T-helper 2 cell treated with Interferon-gamma antibody and Interleukin-4, amounts not matched to agents 100 ng/mL and 5 ng/mL, for 36 hours (primary cell): ENCODE measurements around the gene CFAP77. TPM values are rescaled to one million over a fixed set of nuclear protein-coding genes. Genes with fewer than 3 reads are reported as not detected.
"Not testable (repeated sequence)": the region's sequence is repeated elsewhere in the genome, so short reads cannot be mapped to it uniquely, and the experiment has no call there.

ENCODE experiments used
- intact Hi-C: fragments of 100-400 bp; cut with micrococcal nuclease; formaldehyde crosslinking; loops from one replicate; pipeline ENCODE4 v1.15.1; 2023
- total RNA-seq: library from RNA; stranded (reverse); gene quantifications from 2 replicates; pipeline ENCODE4 v1.2.3, GENCODE V29; 2022

The CFAP77 gene
- total RNA-seq, 1 donor from 2014 or later, result not detected

DNA sequence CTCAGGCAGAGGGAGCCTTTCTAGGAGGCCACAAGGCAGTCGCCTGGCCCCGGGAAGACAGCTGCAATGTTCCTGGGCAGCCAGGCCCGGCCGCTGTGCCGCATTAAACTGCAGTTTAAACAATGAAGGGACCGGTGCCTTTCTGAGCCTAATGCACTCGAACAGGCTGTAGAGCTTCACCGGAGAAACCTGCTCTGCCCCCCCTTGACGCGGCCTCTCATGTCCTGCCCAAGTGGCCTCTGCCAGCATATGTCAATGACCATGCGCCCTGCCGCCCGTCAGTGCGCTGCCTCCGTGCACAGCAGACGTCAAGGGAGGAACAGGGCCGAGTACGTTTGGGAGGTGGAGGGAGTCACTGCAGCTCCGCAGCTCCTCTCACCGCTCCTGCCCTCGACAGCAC is 133.9 kb downstream of the CFAP77 start:
- intact Hi-C loops, result no loop called here

DNA sequence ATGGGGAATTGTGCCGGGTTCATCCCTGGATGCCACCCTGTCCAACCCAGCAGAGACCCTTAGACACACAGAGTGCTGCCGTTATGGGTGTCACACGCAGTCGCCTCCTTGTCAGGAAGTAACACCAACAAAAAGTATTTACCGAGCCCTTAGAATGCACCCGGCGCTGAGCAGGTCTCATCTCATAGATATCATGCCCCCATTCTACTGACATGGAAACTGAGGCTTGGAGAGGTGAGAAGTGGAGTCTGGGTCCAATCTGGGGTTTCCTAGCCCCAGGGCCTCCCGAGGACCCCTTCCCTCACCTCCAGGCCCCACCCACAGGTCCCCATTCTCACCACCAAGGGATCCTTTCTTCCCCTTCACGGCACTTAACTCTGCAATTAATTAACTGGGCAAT is 135.6 kb downstream of the CFAP77 start:
- intact Hi-C loops, result no loop called here

DNA sequence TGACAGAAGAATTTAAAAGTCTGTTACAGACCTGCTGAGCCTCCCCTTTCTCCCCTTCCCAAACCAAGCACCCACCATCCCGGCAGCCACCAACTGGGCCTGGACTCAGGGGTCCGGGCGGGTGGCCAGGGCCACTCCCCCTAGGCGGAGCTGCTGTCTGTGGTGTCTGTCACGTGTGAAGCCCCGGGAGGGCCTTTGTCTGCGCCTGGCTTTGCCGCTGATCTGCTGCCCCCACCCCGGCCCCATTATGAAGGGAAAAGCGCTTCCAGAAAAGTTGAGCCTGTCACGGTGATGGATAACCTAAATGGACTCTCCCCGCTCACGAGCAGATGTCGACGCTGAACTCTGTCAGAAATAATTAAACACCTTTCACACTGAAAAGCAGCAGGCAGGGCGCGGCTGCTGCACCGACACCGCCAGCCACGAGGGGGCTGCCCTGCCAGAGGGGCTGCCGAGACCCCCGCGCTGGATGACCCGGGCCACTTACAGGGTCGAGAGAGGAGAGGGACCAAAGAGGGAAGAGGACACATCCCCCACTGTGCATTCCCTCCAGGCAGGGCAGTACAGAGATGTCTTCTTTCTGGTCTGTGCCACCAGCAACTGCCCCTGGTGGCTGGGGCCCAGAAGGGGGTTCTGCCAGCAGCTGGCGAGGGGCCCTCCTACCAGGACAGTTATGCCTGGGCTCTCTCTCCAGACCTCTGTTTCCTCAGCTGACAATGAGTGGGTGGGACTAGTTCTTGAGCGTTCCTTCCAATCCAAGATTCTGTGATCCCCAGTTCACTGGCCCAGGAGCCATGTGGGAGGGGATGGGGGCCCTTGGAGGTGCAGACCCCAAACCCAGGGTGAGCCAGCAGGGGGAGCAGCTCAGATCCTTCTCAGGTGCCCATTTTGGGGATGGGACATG is 136.4 kb downstream of the CFAP77 start:
- intact Hi-C loops, result no loop called here

DNA sequence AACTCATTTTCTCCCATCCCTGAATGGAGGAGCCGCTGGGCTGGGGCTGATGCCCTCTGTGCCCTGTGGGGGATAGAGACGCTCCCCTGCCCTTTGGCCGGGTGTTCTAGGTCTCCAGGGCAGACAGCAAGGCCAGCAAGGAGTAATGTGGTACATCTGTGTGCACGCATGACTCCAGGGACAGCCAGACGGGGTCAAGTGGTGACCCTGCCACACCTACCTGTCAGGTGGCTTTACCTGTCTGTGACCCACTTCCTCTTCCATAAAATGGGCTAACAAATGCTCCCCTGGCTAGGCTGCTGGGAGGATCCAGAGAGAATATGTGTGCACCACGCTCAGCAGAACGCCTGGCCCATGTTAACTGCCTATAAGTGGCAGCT is 137.0 kb downstream of the CFAP77 start:
- intact Hi-C loops, result no loop called here

DNA sequence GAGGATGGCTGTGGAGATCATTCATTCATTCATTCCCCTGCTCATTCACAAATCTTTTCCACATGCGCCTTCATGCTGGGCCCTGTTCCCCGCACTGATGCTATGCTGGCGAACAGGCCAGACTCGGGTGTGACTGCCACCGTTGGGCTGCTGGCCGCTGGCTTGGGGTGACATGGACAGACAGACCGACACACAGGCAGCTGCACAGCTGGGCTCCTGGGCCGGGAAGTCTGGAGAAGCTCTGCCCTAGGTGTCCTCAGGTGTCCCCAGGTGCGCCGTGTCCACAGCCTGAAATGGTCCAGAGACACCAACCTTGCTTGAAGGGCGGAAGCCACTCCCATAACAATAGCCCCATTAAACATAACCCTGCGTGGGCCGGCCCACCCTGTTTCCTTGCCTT is 137.4 kb downstream of the CFAP77 start:
- intact Hi-C loops, result no loop called here

DNA sequence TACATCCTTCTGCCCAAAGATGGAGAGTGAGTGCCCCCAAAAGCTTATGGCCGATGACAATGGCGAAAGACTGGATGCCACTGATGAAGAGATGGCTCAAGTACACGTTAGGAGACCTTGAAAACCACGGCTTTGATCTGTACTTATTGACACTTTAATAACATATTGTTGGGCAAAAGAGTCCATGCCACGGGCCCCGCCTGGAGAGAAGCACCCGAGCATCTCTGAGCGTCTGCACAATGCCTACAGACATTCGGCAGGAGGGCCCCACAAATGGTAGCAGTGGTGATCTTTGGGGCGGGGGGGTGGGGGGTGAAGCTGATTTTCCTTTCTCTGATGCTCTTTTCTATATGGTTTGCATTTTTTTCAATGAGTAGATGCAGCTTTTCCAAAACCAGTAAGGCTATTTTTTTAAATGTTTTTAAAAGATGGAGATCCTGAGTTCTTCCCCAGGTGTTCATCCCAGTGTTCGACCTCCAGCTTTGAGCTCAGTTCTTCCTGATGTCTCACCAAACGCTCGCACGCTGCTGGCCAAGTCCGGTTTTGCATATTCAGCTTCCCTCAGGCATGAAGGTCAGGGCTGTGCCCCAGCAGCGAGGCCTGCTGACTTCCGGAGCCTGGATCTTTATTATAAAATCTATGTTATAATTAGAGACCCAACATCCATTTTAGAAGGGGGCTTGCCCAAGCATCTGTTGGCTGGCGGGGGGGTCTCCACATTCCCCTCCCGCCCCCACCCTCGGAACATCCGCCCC is 138.1 kb downstream of the CFAP77 start:
- intact Hi-C loops, result no loop called here

DNA sequence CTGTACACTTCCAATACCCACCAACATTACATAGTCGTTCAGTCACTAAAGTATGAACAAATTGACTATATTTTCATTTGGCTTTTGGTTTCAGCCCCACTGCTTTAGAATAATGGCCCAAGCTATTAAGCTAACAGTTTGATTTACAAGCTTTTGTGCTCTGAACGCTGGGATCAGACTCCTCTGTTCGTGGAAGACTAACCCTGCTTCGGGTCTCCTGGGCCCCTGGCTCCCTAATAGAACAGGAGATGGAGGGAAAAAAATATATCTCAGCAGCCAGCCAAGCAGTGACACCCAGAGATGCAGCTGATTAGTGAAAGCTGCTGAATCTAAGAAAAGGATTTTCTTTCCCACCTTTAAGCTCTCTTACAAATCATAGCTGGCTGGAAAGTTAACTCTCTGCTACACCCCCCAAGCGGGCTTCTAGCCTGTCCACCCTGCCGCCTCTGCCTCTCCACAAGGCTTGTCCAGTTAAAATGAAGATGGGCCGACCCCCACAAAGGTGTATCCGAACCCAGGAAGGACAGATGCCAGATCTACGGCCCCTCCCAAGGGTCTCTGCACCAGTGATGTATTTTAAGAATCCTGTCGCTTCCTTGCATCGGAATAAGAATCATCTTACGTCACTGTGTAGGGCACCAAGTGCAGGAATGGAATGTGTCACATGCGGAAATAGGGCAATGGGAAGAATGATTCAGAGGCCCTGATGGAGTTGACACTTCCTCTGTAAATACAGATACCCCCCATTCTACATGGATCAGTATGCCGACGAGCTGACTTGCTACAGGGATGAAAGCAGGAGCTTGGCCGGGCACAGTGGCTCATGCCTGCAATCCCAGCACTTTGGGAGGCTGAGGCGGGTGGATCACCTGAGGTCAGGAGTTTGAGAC is 139.0 kb downstream of the CFAP77 start:
- intact Hi-C loops, result no loop called here

DNA sequence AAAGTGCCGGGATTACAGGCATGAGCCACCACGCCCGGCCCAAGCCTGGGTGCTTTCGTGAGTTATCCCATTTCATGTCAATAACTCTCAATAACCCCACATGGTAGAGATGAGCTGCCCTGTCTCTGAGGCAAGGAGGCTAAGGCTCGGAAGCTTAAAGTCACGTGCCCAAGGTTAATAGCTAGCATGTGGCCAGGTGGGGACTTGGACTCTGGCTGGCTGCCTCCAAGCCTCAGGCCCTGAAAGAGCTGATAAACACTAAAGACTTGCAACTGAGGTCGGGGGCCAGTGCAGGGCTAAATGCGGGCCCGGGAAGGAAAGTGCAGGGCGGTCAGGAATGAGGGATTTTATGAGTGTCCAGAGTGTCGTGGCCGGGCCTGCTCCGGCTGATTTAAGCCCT is 141.5 kb downstream of the CFAP77 start:
- intact Hi-C loops, result no loop called here

DNA sequence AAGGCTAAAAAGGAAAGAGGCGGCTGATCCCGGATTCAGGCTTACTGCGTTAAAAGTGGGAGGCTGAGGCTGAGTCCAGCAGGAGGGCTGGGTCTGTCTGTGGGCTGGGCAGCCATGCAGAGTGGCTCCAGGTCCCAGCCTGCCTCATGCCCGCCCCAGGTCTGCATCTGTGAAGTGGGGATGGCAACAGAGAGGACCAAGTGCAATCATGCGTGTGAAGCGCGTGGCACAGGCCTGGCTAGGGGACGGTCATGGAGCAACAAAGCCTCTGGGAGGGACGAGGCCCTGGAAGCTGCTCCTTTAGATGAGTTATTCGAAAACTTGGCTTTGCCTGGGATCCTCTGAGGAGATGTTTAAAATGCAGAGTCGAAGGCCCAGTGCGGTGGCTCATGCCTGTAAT is 142.0 kb downstream of the CFAP77 start:
- intact Hi-C loops, result no loop called here

DNA sequence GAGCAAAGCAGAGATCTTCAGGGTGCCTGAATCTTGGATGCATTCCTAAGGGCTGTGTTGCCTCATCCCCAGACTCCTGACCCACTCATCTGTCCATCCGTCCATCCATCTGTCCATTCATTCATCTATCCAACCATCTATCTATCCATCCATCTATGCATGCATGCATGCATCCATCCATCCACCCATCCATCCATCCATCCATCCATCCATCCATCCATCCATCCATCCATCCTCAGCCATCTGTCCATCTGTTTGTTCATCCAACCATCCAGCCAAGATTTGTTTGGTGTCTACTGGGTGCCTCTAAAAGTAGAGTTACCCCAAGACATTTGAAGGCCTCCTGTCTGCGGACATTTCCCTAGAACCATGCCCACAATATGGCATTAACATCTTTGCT is 144.7 kb downstream of the CFAP77 start:
- intact Hi-C loops, result no loop called here

DNA sequence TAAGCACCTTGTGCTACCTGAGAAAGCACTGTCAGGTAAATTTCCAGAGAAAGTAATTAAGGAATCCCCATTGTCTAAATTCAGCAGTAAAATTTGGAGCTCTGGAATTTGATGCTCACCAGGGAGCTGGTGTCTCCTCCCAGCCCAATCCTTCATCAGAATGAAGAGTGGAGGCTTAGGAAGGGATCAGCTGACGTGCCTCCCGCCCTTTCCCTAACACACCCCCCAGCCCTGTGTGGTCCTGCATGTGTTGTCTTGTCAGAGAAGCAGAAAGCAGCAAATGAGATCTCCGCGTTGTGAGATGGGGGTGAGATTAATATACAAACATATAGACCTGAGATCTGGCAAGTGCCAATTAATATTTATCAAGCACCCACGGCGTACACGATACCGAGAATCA is 145.5 kb downstream of the CFAP77 start:
- intact Hi-C loops, result no loop called here

DNA sequence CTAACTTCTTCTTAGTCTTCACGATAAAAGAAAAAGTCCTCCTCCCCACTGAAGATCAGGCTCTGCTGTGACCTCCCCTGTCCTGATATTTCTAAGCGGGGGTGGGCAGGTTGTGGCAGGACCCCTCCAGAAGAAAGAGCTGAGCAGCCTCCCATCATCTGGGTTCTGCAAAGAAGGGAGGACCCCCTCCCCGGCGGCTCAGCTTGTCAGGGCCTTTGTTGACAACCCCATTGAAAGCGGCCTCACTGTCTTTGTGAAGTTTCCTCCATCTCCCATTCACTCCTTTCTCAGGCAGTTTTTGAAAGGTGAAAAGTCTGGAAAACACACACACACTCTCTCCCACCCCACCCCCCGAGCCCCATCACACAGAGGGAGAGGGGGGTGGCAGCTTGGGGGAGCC is 146.2 kb downstream of the CFAP77 start:
- intact Hi-C loops, result no loop called here

DNA sequence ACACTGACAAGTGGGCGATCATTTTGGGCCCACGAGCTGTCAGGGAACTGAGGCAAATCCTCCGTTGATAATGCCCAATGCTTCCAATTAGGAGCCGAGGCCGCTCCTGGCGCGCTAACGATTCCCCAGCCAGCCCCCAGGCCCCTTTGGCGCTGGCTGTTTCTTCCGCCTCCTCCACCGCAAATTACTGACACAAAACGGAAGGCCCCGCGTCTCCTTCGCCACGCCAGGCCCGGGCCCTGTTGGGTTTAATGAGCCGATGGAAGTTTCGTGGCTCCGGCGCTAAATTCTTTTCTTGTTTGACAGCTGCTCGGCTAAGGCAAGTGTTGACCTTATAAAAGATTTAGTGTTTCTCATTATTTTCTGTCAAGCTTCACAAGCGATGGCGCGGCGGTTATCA is 146.7 kb downstream of the CFAP77 start:
- intact Hi-C loops, result no loop called here

DNA sequence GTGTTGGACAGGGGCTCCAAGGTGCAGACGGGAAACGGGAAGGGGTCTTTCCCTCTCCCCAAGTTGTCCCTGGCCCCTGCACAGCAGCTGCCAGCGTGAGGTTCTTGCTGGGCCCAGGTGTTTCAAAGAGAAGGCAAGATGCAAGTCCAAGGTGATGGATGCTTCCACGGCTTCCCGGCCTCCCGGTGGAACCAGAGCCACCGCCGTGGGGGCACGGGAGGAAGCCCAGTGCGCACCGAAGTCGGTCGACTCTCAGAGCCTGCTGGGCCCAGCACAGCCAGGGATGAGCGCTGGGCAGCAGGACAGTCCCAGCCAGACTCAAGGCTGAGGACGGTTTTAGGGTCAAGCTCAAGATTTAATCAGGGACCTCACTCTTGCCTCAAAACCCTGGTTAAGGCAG is 147.1 kb downstream of the CFAP77 start:
- intact Hi-C loops, result no loop called here

DNA sequence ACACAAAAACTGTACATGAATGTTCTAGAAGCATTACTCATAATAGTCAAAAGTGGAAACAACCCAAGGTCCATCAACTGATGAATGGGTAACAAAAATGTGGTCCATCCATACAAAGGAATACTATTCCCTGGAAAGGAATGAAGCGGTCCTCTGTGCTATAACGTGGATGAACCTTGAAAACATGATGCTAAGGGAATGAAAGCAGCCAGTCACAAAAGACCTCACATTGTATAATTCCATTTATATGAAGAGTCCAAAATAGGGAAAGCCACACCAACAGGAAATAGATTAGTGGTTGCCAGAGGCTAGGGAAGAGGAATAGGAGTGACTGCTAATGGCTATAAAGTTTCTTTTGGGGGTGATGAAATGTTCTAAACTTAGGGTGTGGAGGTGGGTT is 149.7 kb downstream of the CFAP77 start:
- intact Hi-C loops, result no loop called here

DNA sequence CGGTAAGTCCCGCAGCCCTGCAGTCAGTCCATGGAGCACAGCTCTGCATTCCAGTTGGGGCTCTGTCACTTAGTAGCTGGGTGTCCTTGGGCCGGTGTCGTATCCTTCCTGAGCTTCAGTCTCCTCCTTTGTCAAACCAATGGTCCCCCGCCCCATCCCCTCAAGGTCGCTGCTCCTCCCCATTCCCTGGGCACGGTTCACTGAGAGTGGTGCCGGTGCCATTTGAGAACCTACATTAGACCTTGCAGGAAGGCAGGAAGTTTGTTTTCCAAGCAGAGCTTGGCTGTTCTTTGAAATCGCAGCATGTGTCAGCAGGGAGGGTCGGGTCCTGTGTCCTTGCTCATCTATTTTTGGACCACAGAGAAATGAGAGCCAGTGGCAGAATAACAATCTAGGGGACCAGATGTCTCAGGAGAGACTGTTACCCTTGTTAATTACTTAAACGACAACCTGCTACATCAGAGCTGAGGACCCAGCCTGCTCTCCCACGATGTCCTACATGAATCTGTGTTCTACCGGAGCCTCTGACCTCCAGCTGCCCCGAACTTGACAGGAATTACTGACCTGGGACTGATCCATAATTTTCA is 150.7 kb downstream of the CFAP77 start:
- intact Hi-C loops, result no loop called here

DNA sequence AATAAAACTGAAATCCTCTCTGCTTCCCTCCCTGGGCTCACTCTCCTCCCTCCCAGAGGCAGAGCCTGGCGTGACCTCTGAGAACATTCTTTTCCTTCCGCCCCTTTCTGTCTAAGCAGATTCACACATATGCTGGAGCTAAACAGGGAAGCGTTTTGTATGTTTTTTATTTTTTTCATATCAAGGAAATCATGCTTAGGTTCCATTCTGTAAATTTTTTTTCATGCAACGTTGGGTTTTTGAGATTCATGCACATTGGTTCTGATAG is 152.2 kb downstream of the CFAP77 start:
- intact Hi-C loops, result no loop called here

DNA sequence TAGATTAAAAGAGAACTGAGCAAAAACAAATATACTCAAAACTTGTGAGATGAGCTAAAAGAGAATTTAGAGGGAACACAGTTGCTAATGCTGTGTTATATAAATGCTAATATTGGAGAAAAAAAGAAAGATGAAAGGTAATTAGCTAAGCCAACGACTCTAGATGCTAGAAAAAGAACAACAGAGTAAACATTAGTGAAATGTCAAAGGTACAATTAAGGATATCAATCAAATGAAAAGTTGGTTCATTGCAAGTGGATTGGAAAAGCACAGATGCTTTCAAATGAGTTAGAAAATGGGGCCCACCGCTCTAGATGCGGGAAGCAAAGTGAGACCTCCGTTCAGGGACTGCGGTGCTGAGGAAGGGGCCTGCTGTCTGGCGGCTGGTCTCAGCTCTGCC is 154.5 kb downstream of the CFAP77 start:
- intact Hi-C loops, result no loop called here

DNA sequence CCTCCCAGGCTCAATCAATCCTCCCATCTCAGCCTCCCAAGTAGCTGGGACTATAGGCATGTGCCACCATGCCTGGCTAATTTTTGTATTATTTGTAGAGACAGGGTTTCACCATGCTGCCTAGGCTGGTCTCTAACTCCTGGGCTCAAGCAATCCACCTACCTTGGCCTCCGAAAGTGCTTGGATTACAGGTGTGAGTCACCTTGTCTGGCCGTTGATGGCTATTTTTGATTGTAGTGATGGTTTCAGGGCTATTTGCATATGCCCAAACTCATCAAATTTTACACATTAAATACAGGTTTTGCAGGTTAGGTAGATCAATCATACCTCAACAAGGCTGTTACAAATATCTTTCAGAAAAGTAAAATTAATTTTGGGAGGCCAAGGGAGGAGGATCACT is 158.8 kb downstream of the CFAP77 start:
- intact Hi-C loops, result not testable (repeated sequence)

DNA sequence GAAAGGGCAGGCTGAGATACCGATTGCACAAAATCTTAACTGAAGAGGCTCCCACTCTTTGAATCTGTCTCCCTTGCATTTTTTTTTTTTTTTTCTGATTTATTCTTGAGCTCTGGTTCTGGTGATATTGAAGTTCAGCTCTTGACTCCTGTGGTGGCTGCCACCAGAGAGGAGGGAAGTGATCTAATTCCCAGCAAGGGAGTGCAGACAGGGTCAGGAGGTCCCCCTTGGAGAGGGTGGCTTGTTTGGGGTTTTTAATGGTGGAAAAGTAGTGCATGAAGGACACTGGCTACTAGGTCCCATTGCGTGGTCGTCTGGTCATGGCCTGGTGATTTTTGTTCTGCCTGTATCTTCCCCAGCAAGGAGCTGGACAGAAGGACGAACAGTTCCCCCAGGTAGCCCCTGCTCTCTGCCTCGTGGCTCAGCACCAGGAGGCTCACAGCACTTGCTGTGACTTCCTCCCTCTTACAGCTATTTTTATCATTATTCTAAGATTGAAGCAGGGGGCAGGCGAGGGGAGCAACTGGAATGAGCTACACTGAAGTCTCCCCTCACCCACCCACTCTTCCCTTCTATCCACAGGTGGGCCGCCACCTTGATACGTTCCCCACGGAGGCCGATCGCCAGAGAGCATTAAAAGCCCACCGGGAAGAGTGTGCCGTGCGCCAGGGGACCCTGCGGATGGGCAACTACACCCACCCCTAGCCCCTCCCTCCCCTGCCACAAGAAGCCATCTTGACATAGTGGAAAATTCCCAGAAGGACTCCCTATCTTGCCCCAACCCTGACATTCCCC is 162.0 kb downstream of the CFAP77 start:
- intact Hi-C loops, result loop anchor here (10.0 kb wide), 1 partner anchor 67 kb away; no protein-coding TSS in a partner anchor

DNA sequence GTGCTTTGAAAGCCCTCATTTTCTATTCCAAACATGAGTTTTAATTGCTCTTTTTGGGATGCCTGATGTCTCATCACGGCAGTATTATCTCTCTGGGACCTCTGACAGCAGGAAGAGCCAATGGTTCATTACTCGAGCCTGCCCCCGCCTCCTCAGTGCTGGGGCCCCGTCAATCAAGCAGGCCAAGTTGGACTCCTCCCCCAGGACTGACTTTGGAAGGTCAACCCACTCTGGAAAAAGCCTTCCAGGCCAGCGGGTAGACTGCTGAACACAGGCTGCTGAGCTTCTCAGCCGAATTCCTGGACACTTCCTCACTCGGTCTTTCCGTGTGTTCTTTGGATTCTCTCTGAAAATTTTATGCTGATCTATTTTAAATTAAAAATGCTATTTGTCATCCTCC is 162.9 kb downstream of the CFAP77 start:
- intact Hi-C loops, result loop anchor here (10.0 kb wide), 1 partner anchor 68 kb away; no protein-coding TSS in a partner anchor
